Colon (tissue), 2 donors: ENCODE data around the gene GZMB.
"Not testable (repeated sequence)": the region's sequence is repeated elsewhere in the genome, so short reads cannot be mapped to it uniquely, and the experiment has no call there.

Source experiments
- FAIRE-seq: peaks from 2 replicates; lab custom pipeline; 2012; peaks lifted over from hg19 to GRCh38; lab: Jason Lieb, UNC
- donor health status: control.
- donor health status: control.

The GZMB gene

GRCh38 chr14:24634158-24634557, at the start of gene GZMB:
GZMB (minus strand) TSS chr14:24634190; CDS start chr14:24634160, 30 bp downstream.
- no peak for FAIRE-seq

- no peak for FAIRE-seq
These were observed 47.1 kb upstream of the GZMB start for GRCh38 chr14:24681056-24681455.

GRCh38 chr14:24680516-24680915, 46.5 kb upstream of the GZMB start:
- no peak for FAIRE-seq

- FAIRE-seq: no peak
These were observed 45.4 kb upstream of the GZMB start for GRCh38 chr14:24679248-24679961.

GRCh38 chr14:24678801-24679247, 44.8 kb upstream of the GZMB start:
- peak; percentile 61 for FAIRE-seq

- no peak for FAIRE-seq
These were observed 44.0 kb upstream of the GZMB start for GRCh38 chr14:24677956-24678355.

GRCh38 chr14:24674204-24674970, 40.4 kb upstream of the GZMB start:
- FAIRE-seq: no peak

GRCh38 chr14:24673534-24674203, 39.7 kb upstream of the GZMB start:
- no peak for FAIRE-seq

- FAIRE-seq: no peak
These were observed 39.1 kb upstream of the GZMB start for GRCh38 chr14:24673059-24673458.

- FAIRE-seq: no peak
These were observed 36.6 kb upstream of the GZMB start for GRCh38 chr14:24670594-24670993.

- no peak for FAIRE-seq
These were observed 35.7 kb upstream of the GZMB start for GRCh38 chr14:24669651-24670050.

- FAIRE-seq: no peak
These were observed 31.5 kb upstream of the GZMB start for GRCh38 chr14:24665440-24665991.

- no peak for FAIRE-seq
These were observed 30.4 kb upstream of the GZMB start for GRCh38 chr14:24664366-24664765.

- FAIRE-seq: no peak
These were observed 28.8 kb upstream of the GZMB start for GRCh38 chr14:24662753-24663152.

GRCh38 chr14:24659916-24660570, 26.1 kb upstream of the GZMB start:
- no peak for FAIRE-seq

GRCh38 chr14:24648361-24648760, 14.4 kb upstream of the GZMB start:
- FAIRE-seq: not testable (repeated sequence)

- FAIRE-seq: no peak
These were observed 5.9 kb upstream of the GZMB start for GRCh38 chr14:24639905-24640304.

GRCh38 chr14:24639270-24639669, 5.3 kb upstream of the GZMB start:
- FAIRE-seq: no peak

GRCh38 chr14:24633353-24633752, 637 bp downstream of the GZMB start:
- FAIRE-seq: no peak

- FAIRE-seq: no peak
These were observed 1.2 kb downstream of the GZMB start for GRCh38 chr14:24632761-24633160.

GRCh38 chr14:24632336-24632735, 1.7 kb downstream of the GZMB start:
- no peak for FAIRE-seq

- FAIRE-seq: no peak
These were observed 2.1 kb downstream of the GZMB start for GRCh38 chr14:24631749-24632335.
